ENCODE results near the gene SRMS.

SRMS gene

DNA sequence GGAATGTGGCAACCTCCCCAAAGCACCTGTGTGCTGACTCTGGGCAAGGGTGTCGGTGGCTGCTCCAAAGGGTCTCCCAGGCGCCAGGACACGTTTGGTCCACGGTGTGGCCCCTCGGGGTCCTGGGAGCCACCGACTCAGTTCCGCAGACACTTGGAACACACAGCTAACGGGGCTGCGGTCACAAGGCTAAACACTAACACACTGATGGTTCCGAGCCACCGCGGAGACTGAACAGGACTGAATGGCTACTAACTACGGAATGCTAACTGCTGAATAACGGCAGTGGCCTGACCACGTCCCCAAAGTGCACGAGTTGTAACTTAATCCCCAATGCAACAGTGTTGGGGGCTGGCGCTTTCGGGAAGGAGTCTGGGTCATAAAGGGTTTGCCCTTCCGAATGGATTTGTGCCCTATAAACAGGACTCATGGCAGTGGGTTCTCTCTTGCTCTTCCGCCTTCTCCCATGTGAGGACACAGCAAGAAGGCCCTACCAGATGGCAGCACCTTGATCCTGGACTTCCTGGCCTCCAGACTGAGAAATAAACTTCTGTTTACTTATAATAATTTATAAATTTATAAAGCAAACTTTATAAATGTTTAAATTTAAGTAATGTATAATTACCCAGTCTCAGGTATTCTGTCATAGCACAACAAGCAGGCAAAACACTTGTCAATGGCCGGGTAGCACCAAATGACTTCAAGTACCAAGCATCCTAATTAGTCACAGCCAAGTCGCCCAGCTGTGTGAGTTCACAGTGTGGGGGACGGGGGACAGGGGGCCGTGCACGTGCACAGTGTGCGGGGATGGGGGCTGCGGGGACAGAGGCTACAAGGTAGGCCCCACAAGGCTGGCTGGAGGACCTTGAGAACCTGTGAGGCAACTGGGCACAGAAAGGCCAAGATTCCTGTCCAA lies 46.4 kb downstream of the SRMS start:
- no peaks in the 10 kb centered on the region for H3K36me3 ChIP-seq
- peaks cover 3 to 6% of the 10 kb centered on the region in 2 experiments for H3K4me1 ChIP-seq (ENCODE audit: control insufficient read depth in 1 of 2, insufficient read depth in 1 of 2, low read depth in 1 of 2, low read length in 1 of 2)
- TF ChIP-seq, protein P1, sequence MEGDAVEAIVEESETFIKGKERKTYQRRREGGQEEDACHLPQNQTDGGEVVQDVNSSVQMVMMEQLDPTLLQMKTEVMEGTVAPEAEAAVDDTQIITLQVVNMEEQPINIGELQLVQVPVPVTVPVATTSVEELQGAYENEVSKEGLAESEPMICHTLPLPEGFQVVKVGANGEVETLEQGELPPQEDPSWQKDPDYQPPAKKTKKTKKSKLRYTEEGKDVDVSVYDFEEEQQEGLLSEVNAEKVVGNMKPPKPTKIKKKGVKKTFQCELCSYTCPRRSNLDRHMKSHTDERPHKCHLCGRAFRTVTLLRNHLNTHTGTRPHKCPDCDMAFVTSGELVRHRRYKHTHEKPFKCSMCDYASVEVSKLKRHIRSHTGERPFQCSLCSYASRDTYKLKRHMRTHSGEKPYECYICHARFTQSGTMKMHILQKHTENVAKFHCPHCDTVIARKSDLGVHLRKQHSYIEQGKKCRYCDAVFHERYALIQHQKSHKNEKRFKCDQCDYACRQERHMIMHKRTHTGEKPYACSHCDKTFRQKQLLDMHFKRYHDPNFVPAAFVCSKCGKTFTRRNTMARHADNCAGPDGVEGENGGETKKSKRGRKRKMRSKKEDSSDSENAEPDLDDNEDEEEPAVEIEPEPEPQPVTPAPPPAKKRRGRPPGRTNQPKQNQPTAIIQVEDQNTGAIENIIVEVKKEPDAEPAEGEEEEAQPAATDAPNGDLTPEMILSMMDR (IDR thresholded peaks at IDR 0.05) = no peak
- no peak overlapping the region for H3K4me3 ChIP-seq (ENCODE audit: low read depth in 1 of 2, low read length in 1 of 2)
- H3K27me3 ChIP-seq = peaks cover 86% of the 10 kb centered on the region
- H3K9me3 ChIP-seq = no peaks in the 10 kb centered on the region
- no peak overlapping the region for H3K27ac ChIP-seq

DNA sequence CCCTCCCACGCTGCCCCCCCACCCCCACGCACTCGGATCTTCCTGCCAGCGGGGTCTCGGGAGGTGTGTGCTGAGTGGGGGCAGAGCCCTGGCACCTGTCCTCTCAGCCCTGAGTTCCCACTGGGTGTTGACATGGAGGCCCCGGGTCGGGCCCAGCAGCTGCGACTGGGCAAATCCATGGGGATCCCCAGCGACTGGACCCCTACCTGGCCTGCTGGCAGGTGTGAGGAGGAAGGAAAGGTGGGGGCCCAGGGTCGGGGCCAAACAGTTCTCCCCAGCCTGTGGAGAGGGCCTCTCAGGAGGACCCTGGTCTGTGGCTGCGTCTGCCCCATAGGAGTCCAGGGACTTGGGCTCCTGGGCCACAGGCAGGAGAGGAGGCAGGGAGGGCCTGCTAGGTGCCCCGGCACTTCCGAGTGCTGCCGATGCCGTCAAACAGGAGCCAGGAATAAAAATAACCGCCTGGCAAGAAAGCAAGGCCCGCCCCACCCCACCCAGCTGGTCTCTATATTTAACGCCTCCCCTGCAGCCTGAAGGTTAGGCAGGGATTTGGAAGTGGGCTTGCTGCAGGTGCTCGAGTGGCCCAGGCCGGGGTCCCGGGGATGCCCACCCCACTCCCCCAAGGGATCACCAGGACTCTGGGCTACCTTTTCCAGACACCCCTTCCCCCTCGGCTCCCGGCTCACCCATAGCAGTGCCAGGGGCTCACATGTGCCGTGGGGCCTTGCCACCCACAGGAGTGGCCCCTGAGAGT lies 47.2 kb downstream of the SRMS start:
- Histone ChIP-seq H3K4me1 (ENCODE audit: control insufficient read depth in 1 of 2, insufficient read depth in 1 of 2, low read depth in 1 of 2, low read length in 1 of 2) (peaks cover 4 to 9% of the 10 kb centered on the region in 2 experiments), H3K27ac (no peak overlapping the region), H3K36me3 (no peaks in the 10 kb centered on the region), H3K27me3 (peaks cover 94% of the 10 kb centered on the region), H3K4me3 (ENCODE audit: low read depth in 1 of 2, low read length in 1 of 2) (no peak overlapping the region), H3K9me3 (no peaks in the 10 kb centered on the region)
- TF ChIP-seq, protein P1 (IDR thresholded peaks at IDR 0.05) = no peak

DNA sequence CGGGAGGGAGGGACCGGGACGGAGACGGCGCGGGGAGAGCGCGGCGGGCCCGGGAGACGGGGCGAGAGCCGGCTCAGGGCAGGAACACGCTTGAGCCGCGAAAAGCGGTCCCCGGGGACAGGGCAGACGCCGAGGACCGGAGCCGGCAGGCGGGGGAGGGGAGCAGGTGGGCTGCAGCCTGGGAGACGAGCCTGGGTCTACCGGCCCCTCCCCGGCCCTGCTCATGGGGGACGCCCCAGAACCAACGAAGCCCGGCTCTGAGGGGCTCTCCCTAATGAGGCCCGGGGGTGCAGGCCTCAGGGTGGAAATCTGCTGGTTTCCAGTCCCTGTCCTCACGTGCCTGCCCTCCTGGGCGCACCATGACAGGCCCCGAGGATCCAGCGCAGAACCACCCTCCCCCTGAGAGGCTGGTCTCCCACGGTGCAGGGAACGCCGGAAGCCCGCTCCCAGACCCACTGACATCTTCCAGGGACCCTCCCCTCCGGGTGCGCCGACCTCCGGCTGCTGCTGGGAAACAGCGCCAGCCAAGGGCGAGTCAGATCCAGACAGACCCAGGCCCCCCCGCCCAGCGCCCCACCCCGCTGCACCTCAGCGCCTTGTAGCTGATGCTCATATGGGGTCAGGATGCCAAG lies 48.1 kb downstream of the SRMS start:
- Histone ChIP-seq H3K36me3 (no peaks in the 10 kb centered on the region), H3K9me3 (no peaks in the 10 kb centered on the region), H3K27me3 (peaks cover 100% of the 10 kb centered on the region), H3K4me3 (ENCODE audit: low read depth in 1 of 2, low read length in 1 of 2) (no peak overlapping the region), H3K27ac (no peak overlapping the region), H3K4me1 (ENCODE audit: control insufficient read depth in 1 of 2, insufficient read depth in 1 of 2, low read depth in 1 of 2, low read length in 1 of 2) (peaks cover 4 to 9% of the 10 kb centered on the region in 2 experiments)
- TF ChIP-seq, protein P1 (IDR thresholded peaks at IDR 0.05) = no peak

DNA sequence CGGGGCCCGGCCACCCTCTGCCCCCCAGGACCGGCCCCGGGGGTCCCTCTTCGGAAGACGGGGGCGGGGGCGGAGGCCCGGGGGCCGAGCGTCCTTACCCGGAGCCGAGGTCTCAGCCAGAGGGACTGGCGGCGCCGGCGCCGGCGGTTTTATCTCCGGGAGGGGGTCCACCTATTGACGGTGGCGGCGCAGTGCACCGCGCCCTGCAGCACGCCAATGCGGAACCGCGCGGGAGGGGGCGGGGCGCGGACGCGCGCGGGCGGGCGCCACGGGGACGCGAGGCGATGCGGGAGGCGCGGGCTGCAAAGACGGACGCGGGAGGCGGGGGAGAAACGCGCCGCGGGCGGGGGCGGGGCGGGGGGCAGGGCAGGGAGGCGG lies 48.6 kb downstream of the SRMS start, which contains the start of gene EEF1A2:
EEF1A2 (minus strand) TSS at position 124 of the 378 bp plus-strand sequence. CDS start 1,320 bp downstream, outside the sequence.
- Histone ChIP-seq H3K9me3 (no peaks in the 10 kb centered on the region), H3K36me3 (no peaks in the 10 kb centered on the region), H3K4me3 (ENCODE audit: low read depth in 1 of 2, low read length in 1 of 2) (no peak within 1 kb of the TSS), H3K27ac (no peak within 1 kb of the TSS), H3K4me1 (ENCODE audit: control insufficient read depth in 1 of 2, insufficient read depth in 1 of 2, low read depth in 1 of 2, low read length in 1 of 2) (peaks cover 4 to 9% of the 10 kb centered on the region in 2 experiments), H3K27me3 (peaks cover 100% of the 10 kb centered on the region)
- TF ChIP-seq, protein P1 (IDR thresholded peaks at IDR 0.05) = no peak
